Mammary epithelial cell (primary cell): Measurements from ENCODE around the gene INO80.

Source experiments
- CTCF ChIP-seq, 2 donors: IDR thresholded peaks in 1 of 2; conservative IDR thresholded peaks in 1 of 2; 2 replicates each; pipeline ENCODE4 v1.5.1; 2011 to 2012; ENCODE audit warnings: inconsistent platforms in 2 of 2, low read length in 2 of 2, mild to moderate bottlenecking in 2 of 2, control low read depth in 1 of 2, low read depth in 1 of 2; ENCODE audit not compliant: insufficient read depth in 1 of 2; ENCODE audit errors: extremely low read depth in 1 of 2
- EZH2 ChIP-seq: IDR thresholded peaks from 2 replicates; pipeline ENCODE4 v1.6.1; 2012; ENCODE audit warnings: low read length, inconsistent platforms, borderline replicate concordance

GRCh38 chr15:40981186-40981585 lies 134.9 kb downstream of the INO80 start:
- TF ChIP-seq EZH2 (no peak), CTCF (conservative IDR thresholded peaks at IDR 0.05 in 1 of 2, IDR thresholded peaks at IDR 0.05 in 1 of 2; ENCODE audit: extremely low read depth in 1 of 2, insufficient read depth in 1 of 2, low read depth in 1 of 2, low read length in 2 of 2) (no peak)
